Left ventricle myocardium inferior (tissue), 1 donor: ENCODE results near the gene COL4A6. TPM values are rescaled to one million over a fixed set of nuclear protein-coding genes. Genes with fewer than 3 reads are reported as not detected.

ENCODE experiments used
- DNase-seq: peaks from one replicate; pipeline ENCODE4 v3.0.0-alpha.2; 2020
- H3K27ac ChIP-seq: fragments of 200-600 bp; replicated peaks from 2 replicates; pipeline ENCODE4 v1.8.0; 2021
- H3K27me3 ChIP-seq: fragments of 200-600 bp; 2 replicates; pipeline ENCODE4 v1.8.0; 2021; ENCODE audit warnings: low read depth
- H3K36me3 ChIP-seq: fragments of 200-600 bp; 2 replicates; pipeline ENCODE4 v1.8.0; 2021
- H3K4me1 ChIP-seq: fragments of 200-600 bp; 2 replicates; pipeline ENCODE4 v1.8.0; 2021
- H3K4me3 ChIP-seq: fragments of 200-600 bp; 2 replicates; pipeline ENCODE4 v1.8.0; 2021; ENCODE audit warnings: mild to moderate bottlenecking, moderate library complexity
- H3K9me3 ChIP-seq: fragments of 200-600 bp; replicated peaks from 2 replicates; pipeline ENCODE4 v1.8.0; 2021
- intact Hi-C: fragments of 100-400 bp; cut with micrococcal nuclease; formaldehyde crosslinking; loops from one replicate; pipeline ENCODE4 v1.11.0; 2022
- total RNA-seq: library from RNA; stranded (reverse); fragmentation: NEBNext Ultra II Directional; extraction: Animal tissue kit (Norgen Biotek cat#: 25700); gene quantifications from one replicate; pipeline ENCODE4 v1.2.1, GENCODE V29; 2021
- TF ChIP-seq, protein P1 (sequence below): fragments of 200-600 bp; IDR thresholded peaks from 2 replicates; pipeline ENCODE4 v1.8.0; 2021; ENCODE audit warnings: antibody characterized with exemption, mild to moderate bottlenecking, borderline replicate concordance
- donor health status: DM: no; HTN: yes; CAD: no; lungs with severe emphysema.

COL4A6 gene
- total RNA-seq, 1 donor from 2014 or later = 9.8 TPM

DNA sequence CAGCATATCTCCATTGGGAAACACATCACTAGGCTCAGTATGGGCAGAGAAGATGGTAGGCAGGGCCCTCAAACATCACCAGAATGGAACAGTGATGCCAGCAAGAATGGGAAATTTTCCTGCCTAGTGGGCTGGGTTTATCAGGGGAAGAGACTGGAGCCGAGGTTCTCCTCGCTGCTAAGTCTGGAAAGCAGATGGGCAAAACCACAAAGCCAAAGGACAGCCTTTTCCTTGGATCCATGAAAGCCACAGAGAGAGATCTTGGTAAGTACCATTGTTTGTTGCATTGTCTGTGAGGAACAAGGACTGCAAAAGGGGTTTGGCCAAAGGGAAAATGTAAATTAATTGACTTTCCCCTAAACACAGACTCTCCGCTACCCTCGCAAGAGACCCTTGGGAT, 266.6 kb downstream of the COL4A6 start:
- Histone ChIP-seq H3K27me3 (no peaks in the 10 kb centered on the region), H3K9me3 (no peaks in the 10 kb centered on the region), H3K4me3 (no peak overlapping the region), H3K27ac (no peak overlapping the region), H3K36me3 (no peaks in the 10 kb centered on the region), H3K4me1 (no peaks in the 10 kb centered on the region)
- TF ChIP-seq, protein P1, sequence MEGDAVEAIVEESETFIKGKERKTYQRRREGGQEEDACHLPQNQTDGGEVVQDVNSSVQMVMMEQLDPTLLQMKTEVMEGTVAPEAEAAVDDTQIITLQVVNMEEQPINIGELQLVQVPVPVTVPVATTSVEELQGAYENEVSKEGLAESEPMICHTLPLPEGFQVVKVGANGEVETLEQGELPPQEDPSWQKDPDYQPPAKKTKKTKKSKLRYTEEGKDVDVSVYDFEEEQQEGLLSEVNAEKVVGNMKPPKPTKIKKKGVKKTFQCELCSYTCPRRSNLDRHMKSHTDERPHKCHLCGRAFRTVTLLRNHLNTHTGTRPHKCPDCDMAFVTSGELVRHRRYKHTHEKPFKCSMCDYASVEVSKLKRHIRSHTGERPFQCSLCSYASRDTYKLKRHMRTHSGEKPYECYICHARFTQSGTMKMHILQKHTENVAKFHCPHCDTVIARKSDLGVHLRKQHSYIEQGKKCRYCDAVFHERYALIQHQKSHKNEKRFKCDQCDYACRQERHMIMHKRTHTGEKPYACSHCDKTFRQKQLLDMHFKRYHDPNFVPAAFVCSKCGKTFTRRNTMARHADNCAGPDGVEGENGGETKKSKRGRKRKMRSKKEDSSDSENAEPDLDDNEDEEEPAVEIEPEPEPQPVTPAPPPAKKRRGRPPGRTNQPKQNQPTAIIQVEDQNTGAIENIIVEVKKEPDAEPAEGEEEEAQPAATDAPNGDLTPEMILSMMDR = no peak
- intact Hi-C loops = no loop called here
- DNase-seq = no peak

DNA sequence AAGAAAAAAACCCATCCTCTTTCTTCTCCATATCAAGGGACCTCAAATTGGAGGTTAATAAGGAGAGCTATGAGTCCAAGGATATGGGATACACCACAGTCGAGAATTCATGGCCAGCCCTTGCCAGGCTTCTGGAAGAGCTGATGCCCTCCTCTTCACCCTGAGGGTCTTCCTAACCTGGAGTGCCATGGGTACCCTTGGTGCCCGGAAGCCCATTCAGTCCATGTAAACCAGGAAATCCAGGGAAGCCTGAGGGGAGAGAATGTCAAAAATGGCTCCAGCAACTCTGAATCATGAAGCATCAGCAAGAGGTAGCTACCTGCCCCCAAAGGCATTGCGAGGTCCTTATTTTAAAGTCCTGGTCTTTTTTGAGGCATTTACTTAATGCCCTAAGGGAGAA, 268.5 kb downstream of the COL4A6 start:
- no peak for DNase-seq
- Histone ChIP-seq H3K36me3 (no peaks in the 10 kb centered on the region), H3K9me3 (no peaks in the 10 kb centered on the region), H3K27ac (no peak overlapping the region), H3K4me3 (no peak overlapping the region), H3K4me1 (no peaks in the 10 kb centered on the region), H3K27me3 (no peaks in the 10 kb centered on the region)
- TF ChIP-seq, protein P1 = no peak
- intact Hi-C loops = no loop called here

DNA sequence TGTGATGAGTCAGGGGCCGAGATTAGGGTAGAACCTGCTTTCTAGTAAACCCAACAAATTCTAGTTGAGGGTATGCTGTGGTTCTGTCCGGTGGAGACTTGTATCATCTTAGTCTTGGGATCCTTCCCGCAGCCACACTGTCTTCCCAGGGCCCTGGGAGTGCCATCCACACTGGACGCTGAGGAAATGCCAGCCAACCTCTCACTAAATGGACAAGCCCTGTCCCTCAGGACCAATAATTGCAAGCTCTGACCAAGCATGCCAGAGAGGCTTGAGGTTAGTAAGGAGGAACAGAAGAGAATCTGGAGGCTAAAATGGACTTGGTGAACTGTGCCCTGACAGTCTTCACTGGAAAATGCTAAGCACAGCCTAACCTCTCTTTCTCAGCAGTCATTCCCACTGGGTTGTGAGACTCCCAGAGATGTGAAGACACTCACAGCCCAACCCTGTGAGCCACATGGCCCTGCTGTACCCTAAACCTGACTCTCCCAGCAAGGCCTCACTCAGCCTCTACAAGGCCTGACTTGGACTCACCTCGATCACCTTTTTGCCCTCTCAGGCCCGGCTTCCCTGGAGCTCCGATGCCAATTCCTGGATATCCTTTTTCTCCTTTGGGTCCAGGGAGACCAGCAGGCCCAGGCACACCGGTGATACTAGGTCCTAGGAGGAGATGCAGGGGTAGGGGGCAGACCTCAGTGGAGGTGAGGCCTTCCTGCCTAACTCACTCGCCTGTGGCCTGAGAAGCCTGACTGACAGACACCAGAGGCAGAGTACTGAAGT, 269.1 kb downstream of the COL4A6 start:
- TF ChIP-seq, protein P1 = no peak
- no peaks in the 10 kb centered on the region for H3K36me3 ChIP-seq
- no peaks in the 10 kb centered on the region for H3K9me3 ChIP-seq
- no peak overlapping the region for H3K27ac ChIP-seq
- no peak overlapping the region for H3K4me3 ChIP-seq
- no peaks in the 10 kb centered on the region for H3K27me3 ChIP-seq
- intact Hi-C loops = no loop called here
- H3K4me1 ChIP-seq = no peaks in the 10 kb centered on the region
- DNase-seq = no peak

DNA sequence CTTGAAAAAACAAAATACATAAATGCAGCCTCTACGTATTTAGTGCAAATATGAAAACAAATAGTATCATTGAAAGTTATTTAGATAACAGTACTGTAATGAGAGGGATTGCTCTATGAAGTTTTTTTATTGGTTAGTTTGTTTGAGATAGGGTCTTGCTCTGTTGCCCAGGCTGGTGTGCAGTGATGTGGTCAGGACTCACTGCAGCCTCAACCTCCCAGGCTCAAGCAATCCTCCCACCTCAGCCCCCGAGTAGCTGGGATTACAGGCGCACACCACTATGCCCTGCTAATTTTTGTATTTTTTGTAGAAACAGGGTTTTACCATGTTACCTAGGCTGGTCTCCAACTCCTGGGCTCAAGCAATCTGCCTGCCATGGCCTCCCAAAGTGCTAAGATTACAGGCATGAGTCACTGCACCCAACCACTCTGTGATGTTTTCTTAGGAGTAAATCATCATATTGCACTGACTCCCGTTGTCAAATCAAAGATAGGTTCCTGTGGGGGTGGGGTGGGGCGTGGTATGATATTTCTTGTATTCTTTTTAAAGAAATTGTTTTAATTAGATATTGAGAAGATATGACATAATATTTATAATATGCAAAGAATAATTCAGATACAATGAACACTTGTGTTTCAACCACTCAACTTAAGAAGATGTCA, 270.9 kb downstream of the COL4A6 start:
- H3K36me3 ChIP-seq = no peaks in the 10 kb centered on the region
- H3K4me1 ChIP-seq = no peaks in the 10 kb centered on the region
- no peaks in the 10 kb centered on the region for H3K27me3 ChIP-seq
- H3K4me3 ChIP-seq = no peak overlapping the region
- no peaks in the 10 kb centered on the region for H3K9me3 ChIP-seq
- TF ChIP-seq, protein P1 = no peak
- no peak overlapping the region for H3K27ac ChIP-seq
- DNase-seq = no peak
- intact Hi-C loops = no loop called here

DNA sequence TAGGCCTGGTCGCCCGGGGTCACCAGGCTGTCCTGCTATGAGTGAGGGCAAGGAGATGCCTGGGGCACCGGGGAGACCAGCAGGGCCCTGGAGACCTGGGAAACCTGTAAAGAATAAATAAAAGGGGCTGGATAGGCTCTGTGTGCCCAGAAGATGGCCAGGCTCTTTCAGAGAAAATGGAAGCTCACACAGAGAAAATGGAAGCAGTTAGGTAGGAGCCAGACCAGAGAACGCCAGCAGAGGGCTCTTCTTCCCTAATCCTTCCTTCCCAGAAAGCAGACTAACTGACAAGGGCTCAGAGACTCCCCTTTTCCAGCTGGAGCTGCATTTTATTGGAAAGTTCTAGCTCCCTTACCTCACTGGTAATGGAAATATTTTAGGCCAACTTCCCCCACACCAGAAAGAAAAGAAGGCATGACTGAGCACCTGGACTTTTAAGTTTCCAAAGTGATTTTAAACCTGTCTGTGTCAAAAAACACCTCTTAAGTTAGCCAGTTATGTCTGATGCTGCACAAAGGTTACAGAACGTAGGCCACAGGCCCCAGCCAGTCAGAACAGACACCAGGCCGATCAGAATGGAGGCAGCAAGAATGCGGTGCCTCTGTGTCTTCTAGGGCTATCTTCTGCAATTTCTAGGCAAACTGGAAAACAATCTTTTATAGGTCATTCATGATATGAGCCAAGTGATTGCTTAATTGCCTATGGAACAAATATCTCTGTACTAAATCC, 272.7 kb downstream of the COL4A6 start:
- no peaks in the 10 kb centered on the region for H3K4me1 ChIP-seq
- no peak for DNase-seq
- no peak overlapping the region for H3K4me3 ChIP-seq
- TF ChIP-seq, protein P1 = peak; percentile 36
- intact Hi-C loops = no loop called here
- H3K27me3 ChIP-seq = no peaks in the 10 kb centered on the region
- no peak overlapping the region for H3K27ac ChIP-seq
- H3K36me3 ChIP-seq = no peaks in the 10 kb centered on the region
- no peaks in the 10 kb centered on the region for H3K9me3 ChIP-seq
